Measurements from ENCODE around the gene FBXW8. TPM values are rescaled to one million over a fixed set of nuclear protein-coding genes. Genes with fewer than 3 reads are reported as not detected.

Gene FBXW8
- total and polyA plus RNA-seq, 2 donors (not counting 3 experiments of a cell fraction or from before 2014, with no cell fraction given), result 15.4 TPM

GRCh38 chr12:116933512-116934246 lies 22.9 kb downstream of the FBXW8 start:
- peaks cover 3% of the 10 kb centered on the region for H3K79me2 ChIP-seq (ENCODE audit: control insufficient read depth, insufficient read depth, low read length)

More at GRCh38 chr12:116933512-116934246, 22.9 kb downstream of the FBXW8 start:
- H3K4me1 ChIP-seq (ENCODE audit: control insufficient read depth, extremely low read depth, insufficient read depth, low read length), result no peaks in the 10 kb centered on the region
- no peaks in the 10 kb centered on the region for H3K9me1 ChIP-seq (replicated peaks; ENCODE audit: control insufficient read depth, extremely low read depth, insufficient read depth, low read length)
- no peak for TF ChIP-seq POLR2AphosphoS5 (IDR thresholded peaks at IDR 0.05; ENCODE audit: insufficient read depth, low read depth, low read length)
- TF ChIP-seq MAX (IDR thresholded peaks at IDR 0.05; ENCODE audit: insufficient read depth, insufficient read length), result no peak
- no peak for TF ChIP-seq FOS (IDR thresholded peaks at IDR 0.05; ENCODE audit: borderline replicate concordance, insufficient read depth, low read length)
- no peak for TF ChIP-seq MYC (IDR thresholded peaks at IDR 0.05; ENCODE audit: low read depth, low read length)
- no peak for TF ChIP-seq CTCF (IDR thresholded peaks at IDR 0.05; ENCODE audit: extremely low read depth in 1 of 2, insufficient read depth in 1 of 2, low read depth in 1 of 2, low read length in 2 of 2)
- TF ChIP-seq GATA2 (IDR thresholded peaks at IDR 0.05; ENCODE audit: insufficient read depth, insufficient read length, low read depth, low read length), result no peak
- TF ChIP-seq JUN (IDR thresholded peaks at IDR 0.05; ENCODE audit: borderline replicate concordance, insufficient read depth, insufficient read length, low read depth), result no peak
- no peak for TF ChIP-seq EZH2 (IDR thresholded peaks at IDR 0.05; ENCODE audit: borderline replicate concordance, low read depth, low read length, severe bottlenecking)
- TF ChIP-seq POLR2A (IDR thresholded peaks at IDR 0.05; ENCODE audit: low read depth, low read length), result no peak
- ChIA-PET CTCF (interaction anchor here (0.8 kb wide), 1 partner anchor 9 kb away, joined by 3 read pairs; no protein-coding TSS in a partner anchor), POLR2A (no interaction called here)
- no peak overlapping the region for H3K4me3 ChIP-seq (replicated peaks in 1 of 3; ENCODE audit: insufficient read depth in 1 of 3, low read depth in 1 of 3, low read length in 3 of 3)
- no peaks in the 10 kb centered on the region for H4K20me1 ChIP-seq (replicated peaks; ENCODE audit: control insufficient read depth, extremely low read depth, insufficient read depth, low read length)
- no peaks in the 10 kb centered on the region for H3K27me3 ChIP-seq (ENCODE audit: control insufficient read depth in 2 of 2, insufficient read depth in 2 of 2, low read length in 2 of 2)
- BruUV-seq (replicated peaks), result no TSS peak
- no peak overlapping the region for H3K4me2 ChIP-seq (ENCODE audit: insufficient read depth, low read length)
- no peak overlapping the region for H3K27ac ChIP-seq (ENCODE audit: insufficient read depth, low read depth, low read length)
- FAIRE-seq (no peak), DNase-seq (ENCODE audit: low read depth, low spot score) (no peak)
- H3K36me3 ChIP-seq (ENCODE audit: control insufficient read depth in 2 of 2, extremely low read depth in 1 of 2, insufficient read depth in 2 of 2, low read length in 2 of 2), result no peaks in the 10 kb centered on the region
- intact Hi-C loops (cut with micrococcal nuclease), result no loop called here
- H3K9me3 ChIP-seq (replicated peaks; ENCODE audit: control insufficient read depth, insufficient read depth, low read length), result no peaks in the 10 kb centered on the region
- dilution Hi-C loops (cut with MboI; ENCODE audit: extremely low pct_ligation_motif_present, low sequenced_read_pairs), result no loop called here
- H2AFZ ChIP-seq (ENCODE audit: low read depth, low read length), result no peak overlapping the region
- no peak overlapping the region for H3K9ac ChIP-seq (replicated peaks; ENCODE audit: extremely low read depth, insufficient read depth, low read length)

Data from endothelial cell of umbilical vein (primary cell).